Esophagus squamous epithelium (tissue), 5 donors: ENCODE results near the gene DISP3. TPM values are rescaled to one million over a fixed set of nuclear protein-coding genes. Genes with fewer than 3 reads are reported as not detected.

ENCODE experiments used
- DNase-seq: peaks from one replicate; lab custom pipeline; 2025; lab: John Stamatoyannopoulos, UW
- H3K27ac ChIP-seq, 4 donors: fragments of 200-600 bp; sonication (generic); one replicate each; pipeline ENCODE4 v1.5.1; 2016 to 2019; ENCODE audit warnings: mild to moderate bottlenecking in 1 of 4
- H3K27me3 ChIP-seq, 4 donors: fragments of 200-600 bp; sonication (generic); 1 replicate in 3 of 4; 2 replicates in 1 of 4; pipeline versions ENCODE4 v1.5.1 to v1.6.0; 2017 to 2021; ENCODE audit warnings: antibody characterized with exemption in 1 of 4
- H3K36me3 ChIP-seq, 3 donors: fragments of 200-600 bp; sonication (generic); one replicate each; pipeline ENCODE4 v1.5.1; 2016 to 2019
- H3K4me1 ChIP-seq, 3 donors: fragments of 200-600 bp; sonication (generic); one replicate each; pipeline ENCODE4 v1.5.1; 2017 to 2019
- H3K4me3 ChIP-seq, 4 donors: fragments of 200-600 bp; sonication (generic); 1 replicate in 3 of 4; 2 replicates in 1 of 4; pipeline ENCODE4 v1.5.1; 2016 to 2019; ENCODE audit warnings: mild to moderate bottlenecking in 2 of 4, moderate library complexity in 1 of 4
- H3K9me3 ChIP-seq, 3 donors: fragments of 200-600 bp; sonication (generic); one replicate each; pipeline ENCODE4 v1.5.1; 2016 to 2019
- POLR2A ChIP-seq, 4 donors: fragments of 450-650 bp; IDR thresholded peaks; one replicate each; pipeline ENCODE4 v1.6.1; 2017; ENCODE audit warnings: antibody characterized with exemption in 4 of 4, mild to moderate bottlenecking in 4 of 4, moderate library complexity in 3 of 4
- WGBS, 2 donors: methylation state at CpG; one replicate each; pipeline ENCODE4 v1.1.5; 2018; 5-methylcytosine and 5-hydroxymethylcytosine counted together
- intact Hi-C: fragments of 100-400 bp; cut with DNase I; formaldehyde crosslinking; loops from one replicate; pipeline ENCODE4 v1.15.0; 2022
- total RNA-seq, 4 donors: library from RNA; depleted of rRNA; stranded (reverse); fragments of >200 nt; gene quantifications; one replicate each; pipeline ENCODE4 v1.1.0, GENCODE V29; 2016
- TF ChIP-seq, protein P1 (sequence below), 6 experiments: fragments of 450-650 bp in 4 of 6; fragments of 200-600 bp in 2 of 6; sonication (generic) in 2 of 6; IDR thresholded peaks; one replicate each; pipeline ENCODE4 v1.5.1; 2016 to 2019; ENCODE audit warnings: antibody characterized with exemption in 6 of 6, mild to moderate bottlenecking in 4 of 6, moderate library complexity in 4 of 6
- donor health status: DM: yes; HTN: yes; CAD: no.

DISP3 gene
- total RNA-seq, 4 donors from 2014 or later = 0.67 TPM; not detected in 3

DNA sequence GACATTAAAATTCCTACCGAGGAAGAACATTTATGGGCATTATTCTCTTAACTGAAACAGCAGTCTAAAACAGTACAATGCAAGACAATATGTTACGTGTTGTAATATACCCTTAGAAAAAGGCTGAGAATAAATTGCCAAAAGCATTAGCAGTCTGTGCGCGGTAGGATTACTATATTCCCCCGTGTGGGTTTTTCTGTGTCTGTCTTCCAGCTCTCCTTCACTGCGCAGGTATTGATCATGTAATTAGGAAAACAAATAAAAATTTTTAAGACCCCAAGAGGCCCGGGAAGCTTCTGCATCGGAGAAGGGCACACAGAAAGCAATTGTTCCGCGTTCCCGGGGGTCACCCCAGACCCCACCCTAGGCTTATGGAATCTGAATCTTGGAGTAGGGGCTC lies 106.4 kb downstream of the DISP3 start:
- 79 to 86% methylated on average over 11 of the region's 11 CpGs for WGBS, 2 donors
- intact Hi-C loops = no loop called here

More for the DNA sequence above, 106.4 kb downstream of the DISP3 start:
- H3K36me3 ChIP-seq = no peaks in the 10 kb centered on the region
- H3K27ac ChIP-seq = no peak overlapping the region
- DNase-seq = no peak
- no peaks in the 10 kb centered on the region for H3K4me1 ChIP-seq
- H3K27me3 ChIP-seq = peaks cover 0 to 76% (median 0%) of the 10 kb centered on the region in 4 donors
- H3K4me3 ChIP-seq = no peak overlapping the region
- no peak for TF ChIP-seq POLR2A (IDR thresholded peaks at IDR 0.05)
- TF ChIP-seq, protein P1, sequence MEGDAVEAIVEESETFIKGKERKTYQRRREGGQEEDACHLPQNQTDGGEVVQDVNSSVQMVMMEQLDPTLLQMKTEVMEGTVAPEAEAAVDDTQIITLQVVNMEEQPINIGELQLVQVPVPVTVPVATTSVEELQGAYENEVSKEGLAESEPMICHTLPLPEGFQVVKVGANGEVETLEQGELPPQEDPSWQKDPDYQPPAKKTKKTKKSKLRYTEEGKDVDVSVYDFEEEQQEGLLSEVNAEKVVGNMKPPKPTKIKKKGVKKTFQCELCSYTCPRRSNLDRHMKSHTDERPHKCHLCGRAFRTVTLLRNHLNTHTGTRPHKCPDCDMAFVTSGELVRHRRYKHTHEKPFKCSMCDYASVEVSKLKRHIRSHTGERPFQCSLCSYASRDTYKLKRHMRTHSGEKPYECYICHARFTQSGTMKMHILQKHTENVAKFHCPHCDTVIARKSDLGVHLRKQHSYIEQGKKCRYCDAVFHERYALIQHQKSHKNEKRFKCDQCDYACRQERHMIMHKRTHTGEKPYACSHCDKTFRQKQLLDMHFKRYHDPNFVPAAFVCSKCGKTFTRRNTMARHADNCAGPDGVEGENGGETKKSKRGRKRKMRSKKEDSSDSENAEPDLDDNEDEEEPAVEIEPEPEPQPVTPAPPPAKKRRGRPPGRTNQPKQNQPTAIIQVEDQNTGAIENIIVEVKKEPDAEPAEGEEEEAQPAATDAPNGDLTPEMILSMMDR (IDR thresholded peaks at IDR 0.05) = no peak
- no peaks in the 10 kb centered on the region for H3K9me3 ChIP-seq

Other genes starting within 250 kb of the DISP3 start
- 10 to 100 TPM; 25.4 to 34.2 (median 30.1) TPM for gene MTOR, start 216.6 kb upstream of the DISP3 start, total RNA-seq
- gene UBIAD1, start 206.0 kb upstream of the DISP3 start, total RNA-seq = 10 to 100 TPM in 2 of 4 donors, 1 to 10 TPM in 2; 4.6 to 16.2 (median 9.9) TPM
- 10 to 100 TPM in 1 of 4 donors, 1 to 10 TPM in 3; 2.6 to 13.6 (median 8.0) TPM for gene FBXO2, start 175.3 kb downstream of the DISP3 start, total RNA-seq
- gene FBXO44, start 175.7 kb downstream of the DISP3 start, total RNA-seq = 10 to 100 TPM in 1 of 4 donors, 1 to 10 TPM in 3; 5.0 to 20.4 (median 7.0) TPM
- gene FBXO6, start 185.0 kb downstream of the DISP3 start, total RNA-seq = 10 to 100 TPM; 11.6 to 20.2 (median 12.2) TPM
- gene MAD2L2, start 202.0 kb downstream of the DISP3 start, total RNA-seq = 10 to 100 TPM; 12.1 to 22.8 (median 18.9) TPM
- not detected for gene DRAXIN, start 212.6 kb downstream of the DISP3 start, total RNA-seq